ENCODE measurements around the gene MRPS12. TPM values are rescaled to one million over a fixed set of nuclear protein-coding genes. Genes with fewer than 3 reads are reported as not detected.
A peak's percentile ranks its signal among the peaks of the same experiment; 100 is the strongest.

MRPS12 gene
- total and polyA plus RNA-seq, 9 of the 15 experiments (the other 6 are each of a cell fraction or from before 2014, with no cell fraction given), result 8.1 to 174 (median 52.0) TPM

DNA sequence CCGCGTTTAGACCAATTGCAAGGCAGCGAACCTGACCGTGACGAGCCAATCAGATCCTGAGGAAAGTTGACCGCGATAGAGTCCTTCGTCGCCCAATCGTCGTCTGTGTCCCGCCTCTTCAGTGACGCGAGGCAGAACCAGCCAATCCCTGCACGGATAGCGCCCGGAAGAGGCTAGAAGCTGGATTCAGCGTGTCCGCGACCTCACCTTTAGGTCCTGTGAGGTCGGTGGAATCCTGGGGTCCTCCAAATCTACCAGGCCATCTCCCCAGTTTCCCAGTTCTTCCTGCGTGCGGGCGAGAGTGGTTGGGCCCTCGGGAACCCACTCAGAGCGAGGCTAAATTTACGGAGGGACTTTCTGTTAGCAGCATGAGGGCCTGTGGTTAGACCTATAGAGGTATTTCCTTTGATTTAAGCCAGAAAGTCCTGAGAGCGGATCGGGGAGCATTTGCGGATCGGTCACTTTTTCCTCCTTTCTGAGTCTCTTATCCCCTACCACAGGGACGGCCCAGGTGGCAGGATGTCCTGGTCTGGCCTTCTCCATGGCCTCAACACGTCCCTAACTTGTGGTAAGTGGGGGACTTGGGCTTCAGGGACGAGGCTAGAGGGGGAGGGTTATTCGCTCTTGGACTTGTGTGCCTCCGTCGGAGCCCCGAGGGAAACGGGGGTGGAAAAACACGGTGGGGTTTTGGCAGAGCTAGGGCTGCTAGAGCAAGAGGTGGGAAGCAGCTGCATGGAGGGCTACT lies at the start of gene MRPS12 (continued):
- TF ChIP-seq GATA2 (CRISPR knock-in tag; IDR thresholded peaks at IDR 0.05), result peak; percentile 52; the same call in 1 of the 2 replicates
- TF ChIP-seq, protein P1, sequence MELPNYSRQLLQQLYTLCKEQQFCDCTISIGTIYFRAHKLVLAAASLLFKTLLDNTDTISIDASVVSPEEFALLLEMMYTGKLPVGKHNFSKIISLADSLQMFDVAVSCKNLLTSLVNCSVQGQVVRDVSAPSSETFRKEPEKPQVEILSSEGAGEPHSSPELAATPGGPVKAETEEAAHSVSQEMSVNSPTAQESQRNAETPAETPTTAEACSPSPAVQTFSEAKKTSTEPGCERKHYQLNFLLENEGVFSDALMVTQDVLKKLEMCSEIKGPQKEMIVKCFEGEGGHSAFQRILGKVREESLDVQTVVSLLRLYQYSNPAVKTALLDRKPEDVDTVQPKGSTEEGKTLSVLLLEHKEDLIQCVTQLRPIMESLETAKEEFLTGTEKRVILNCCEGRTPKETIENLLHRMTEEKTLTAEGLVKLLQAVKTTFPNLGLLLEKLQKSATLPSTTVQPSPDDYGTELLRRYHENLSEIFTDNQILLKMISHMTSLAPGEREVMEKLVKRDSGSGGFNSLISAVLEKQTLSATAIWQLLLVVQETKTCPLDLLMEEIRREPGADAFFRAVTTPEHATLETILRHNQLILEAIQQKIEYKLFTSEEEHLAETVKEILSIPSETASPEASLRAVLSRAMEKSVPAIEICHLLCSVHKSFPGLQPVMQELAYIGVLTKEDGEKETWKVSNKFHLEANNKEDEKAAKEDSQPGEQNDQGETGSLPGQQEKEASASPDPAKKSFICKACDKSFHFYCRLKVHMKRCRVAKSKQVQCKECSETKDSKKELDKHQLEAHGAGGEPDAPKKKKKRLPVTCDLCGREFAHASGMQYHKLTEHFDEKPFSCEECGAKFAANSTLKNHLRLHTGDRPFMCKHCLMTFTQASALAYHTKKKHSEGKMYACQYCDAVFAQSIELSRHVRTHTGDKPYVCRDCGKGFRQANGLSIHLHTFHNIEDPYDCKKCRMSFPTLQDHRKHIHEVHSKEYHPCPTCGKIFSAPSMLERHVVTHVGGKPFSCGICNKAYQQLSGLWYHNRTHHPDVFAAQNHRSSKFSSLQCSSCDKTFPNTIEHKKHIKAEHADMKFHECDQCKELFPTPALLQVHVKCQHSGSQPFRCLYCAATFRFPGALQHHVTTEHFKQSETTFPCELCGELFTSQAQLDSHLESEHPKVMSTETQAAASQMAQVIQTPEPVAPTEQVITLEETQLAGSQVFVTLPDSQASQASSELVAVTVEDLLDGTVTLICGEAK (IDR thresholded peaks at IDR 0.05), result peak; percentile 71; the same call in 1 of the 2 replicates
- TF ChIP-seq, protein P1 (CRISPR knock-in tag; IDR thresholded peaks at IDR 0.05), result no peak
- TF ChIP-seq FOXJ3 (CRISPR knock-in tag; IDR thresholded peaks at IDR 0.05), result no peak
- no peak for TF ChIP-seq PYGO2 (tag; IDR thresholded peaks at IDR 0.05)
- no peak for TF ChIP-seq HMG20A (CRISPR knock-in tag; conservative IDR thresholded peaks at IDR 0.05)
- TF ChIP-seq SAFB2 (IDR thresholded peaks at IDR 0.05; ENCODE audit: borderline replicate concordance, low read depth, low read length, severe bottlenecking), result no peak
- no peak for TF ChIP-seq SMARCC2 (IDR thresholded peaks at IDR 0.05; ENCODE audit: low read depth)
- TF ChIP-seq ZNF785 (CRISPR knock-in tag; IDR thresholded peaks at IDR 0.05), result no peak
- no peak for TF ChIP-seq DPF2 (IDR thresholded peaks at IDR 0.05)
- no peak for TF ChIP-seq ZNF23 (CRISPR knock-in tag; IDR thresholded peaks at IDR 0.05)
- no peak for TF ChIP-seq SNRNP70 (optimal IDR thresholded peaks at IDR 0.05; ENCODE audit: low read depth, low read length)
- TF ChIP-seq ESRRB (CRISPR knock-in tag; IDR thresholded peaks at IDR 0.05; ENCODE audit: borderline replicate concordance), result no peak
- no peak for TF ChIP-seq TCF15 (CRISPR knock-in tag; IDR thresholded peaks at IDR 0.05)
- TF ChIP-seq ZNF584 (CRISPR knock-in tag; IDR thresholded peaks at IDR 0.05; ENCODE audit: low read depth), result no peak
- TF ChIP-seq KAT8 (IDR thresholded peaks at IDR 0.05; ENCODE audit: low read depth), result no peak
- TF ChIP-seq KLF13 (tag; IDR thresholded peaks at IDR 0.05; ENCODE audit: borderline replicate concordance, low read depth), result no peak
- TF ChIP-seq ZNF197 (CRISPR knock-in tag; IDR thresholded peaks at IDR 0.05; ENCODE audit: low read depth), result no peak
